ENCODE results near the gene GZMM. TPM values are rescaled to one million over a fixed set of nuclear protein-coding genes. Genes with fewer than 3 reads are reported as not detected.

The GZMM gene
- polyA plus RNA-seq, 1 of the 3 experiments (the other 2 are of a cell fraction) = not detected

DNA sequence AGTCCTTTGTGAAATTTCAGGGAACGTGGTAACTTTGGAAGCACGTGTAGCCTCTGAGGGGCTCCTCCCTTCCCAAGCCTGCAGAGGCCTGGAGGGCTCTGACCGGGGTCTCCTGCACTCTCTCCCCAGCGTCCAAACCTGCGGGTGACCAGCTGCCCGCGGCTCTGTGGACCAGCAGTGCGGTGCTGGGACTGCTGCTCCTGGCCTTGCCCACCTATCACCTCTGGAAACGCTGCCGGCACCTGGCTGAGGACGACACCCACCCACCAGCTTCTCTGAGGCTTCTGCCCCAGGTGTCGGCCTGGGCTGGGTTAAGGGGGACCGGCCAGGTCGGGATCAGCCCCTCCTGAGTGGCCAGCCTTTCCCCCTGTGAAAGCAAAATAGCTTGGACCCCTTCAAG lies 39.2 kb upstream of the GZMM start:
- DNase-seq = no peak
- Histone ChIP-seq H2AFZ (ENCODE audit: low read depth) (no peak overlapping the region), H3K27me3 (ENCODE audit: insufficient read depth) (no peaks in the 10 kb centered on the region), H3K4me3 (ENCODE audit: low read depth in 2 of 2, low read length in 1 of 2) (no peak overlapping the region), H3K9ac (no peak overlapping the region), H3K9me2 (no peaks in the 10 kb centered on the region), H3K4me2 (no peak overlapping the region), H3K9me3 (no peaks in the 10 kb centered on the region), H3K79me2 (ENCODE audit: insufficient read depth) (peaks cover 16% of the 10 kb centered on the region), H3K36me3 (replicated peaks in 1 of 2; ENCODE audit: control insufficient read depth in 1 of 2, insufficient read depth in 2 of 2, low read length in 1 of 2) (peaks cover 0 to 2% of the 10 kb centered on the region in 2 experiments), H3K4me1 (ENCODE audit: control insufficient read depth in 1 of 2, insufficient read depth in 2 of 2, low read depth in 1 of 2, low read length in 1 of 2) (peaks cover 3 to 13% of the 10 kb centered on the region in 2 experiments; a peak in 1 of 4 replicates), H3K27ac (ENCODE audit: low read depth in 2 of 2, low read length in 1 of 2) (no peak overlapping the region), H3F3A (replicated peaks; ENCODE audit: insufficient read depth) (no peaks in the 10 kb centered on the region), H4K20me1 (ENCODE audit: insufficient read depth) (no peaks in the 10 kb centered on the region)
- ChIA-PET CTCF (interaction anchor here (0.6 to 3.8 kb wide), 4 partner anchors 9 to 1290 kb away, joined by 3 to 33 read pairs (median 5); no protein-coding TSS in a partner anchor), POLR2A (no interaction called here)
- WGBS (ENCODE audit: low lambda C conversion rate) = 93% methylated on average over 7 of the region's 14 CpGs
- TF ChIP-seq EZH2phosphoT487 (IDR thresholded peaks at IDR 0.05; ENCODE audit: borderline replicate concordance, low read depth) (no peak), YY1 (IDR thresholded peaks at IDR 0.05; ENCODE audit: low read depth) (no peak), JUND (IDR thresholded peaks at IDR 0.05) (no peak), TEAD4 (IDR thresholded peaks at IDR 0.05; ENCODE audit: borderline replicate concordance, insufficient read depth) (no peak), RFX5 (IDR thresholded peaks at IDR 0.05; ENCODE audit: low read length) (no peak), NRF1 (IDR thresholded peaks at IDR 0.05; ENCODE audit: low read depth, low read length) (no peak), GABPA (IDR thresholded peaks at IDR 0.05; ENCODE audit: low read depth) (no peak), SMC3 (IDR thresholded peaks at IDR 0.05; ENCODE audit: low read depth, low read length) (no peak)
- TF ChIP-seq, protein P1, sequence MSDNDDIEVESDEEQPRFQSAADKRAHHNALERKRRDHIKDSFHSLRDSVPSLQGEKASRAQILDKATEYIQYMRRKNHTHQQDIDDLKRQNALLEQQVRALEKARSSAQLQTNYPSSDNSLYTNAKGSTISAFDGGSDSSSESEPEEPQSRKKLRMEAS (IDR thresholded peaks at IDR 0.05; ENCODE audit: low read depth) = no peak
- TF ChIP-seq, protein P2, sequence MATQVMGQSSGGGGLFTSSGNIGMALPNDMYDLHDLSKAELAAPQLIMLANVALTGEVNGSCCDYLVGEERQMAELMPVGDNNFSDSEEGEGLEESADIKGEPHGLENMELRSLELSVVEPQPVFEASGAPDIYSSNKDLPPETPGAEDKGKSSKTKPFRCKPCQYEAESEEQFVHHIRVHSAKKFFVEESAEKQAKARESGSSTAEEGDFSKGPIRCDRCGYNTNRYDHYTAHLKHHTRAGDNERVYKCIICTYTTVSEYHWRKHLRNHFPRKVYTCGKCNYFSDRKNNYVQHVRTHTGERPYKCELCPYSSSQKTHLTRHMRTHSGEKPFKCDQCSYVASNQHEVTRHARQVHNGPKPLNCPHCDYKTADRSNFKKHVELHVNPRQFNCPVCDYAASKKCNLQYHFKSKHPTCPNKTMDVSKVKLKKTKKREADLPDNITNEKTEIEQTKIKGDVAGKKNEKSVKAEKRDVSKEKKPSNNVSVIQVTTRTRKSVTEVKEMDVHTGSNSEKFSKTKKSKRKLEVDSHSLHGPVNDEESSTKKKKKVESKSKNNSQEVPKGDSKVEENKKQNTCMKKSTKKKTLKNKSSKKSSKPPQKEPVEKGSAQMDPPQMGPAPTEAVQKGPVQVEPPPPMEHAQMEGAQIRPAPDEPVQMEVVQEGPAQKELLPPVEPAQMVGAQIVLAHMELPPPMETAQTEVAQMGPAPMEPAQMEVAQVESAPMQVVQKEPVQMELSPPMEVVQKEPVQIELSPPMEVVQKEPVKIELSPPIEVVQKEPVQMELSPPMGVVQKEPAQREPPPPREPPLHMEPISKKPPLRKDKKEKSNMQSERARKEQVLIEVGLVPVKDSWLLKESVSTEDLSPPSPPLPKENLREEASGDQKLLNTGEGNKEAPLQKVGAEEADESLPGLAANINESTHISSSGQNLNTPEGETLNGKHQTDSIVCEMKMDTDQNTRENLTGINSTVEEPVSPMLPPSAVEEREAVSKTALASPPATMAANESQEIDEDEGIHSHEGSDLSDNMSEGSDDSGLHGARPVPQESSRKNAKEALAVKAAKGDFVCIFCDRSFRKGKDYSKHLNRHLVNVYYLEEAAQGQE (IDR thresholded peaks at IDR 0.05; ENCODE audit: low read depth, low read length) = no peak
- TF ChIP-seq, protein P3, sequence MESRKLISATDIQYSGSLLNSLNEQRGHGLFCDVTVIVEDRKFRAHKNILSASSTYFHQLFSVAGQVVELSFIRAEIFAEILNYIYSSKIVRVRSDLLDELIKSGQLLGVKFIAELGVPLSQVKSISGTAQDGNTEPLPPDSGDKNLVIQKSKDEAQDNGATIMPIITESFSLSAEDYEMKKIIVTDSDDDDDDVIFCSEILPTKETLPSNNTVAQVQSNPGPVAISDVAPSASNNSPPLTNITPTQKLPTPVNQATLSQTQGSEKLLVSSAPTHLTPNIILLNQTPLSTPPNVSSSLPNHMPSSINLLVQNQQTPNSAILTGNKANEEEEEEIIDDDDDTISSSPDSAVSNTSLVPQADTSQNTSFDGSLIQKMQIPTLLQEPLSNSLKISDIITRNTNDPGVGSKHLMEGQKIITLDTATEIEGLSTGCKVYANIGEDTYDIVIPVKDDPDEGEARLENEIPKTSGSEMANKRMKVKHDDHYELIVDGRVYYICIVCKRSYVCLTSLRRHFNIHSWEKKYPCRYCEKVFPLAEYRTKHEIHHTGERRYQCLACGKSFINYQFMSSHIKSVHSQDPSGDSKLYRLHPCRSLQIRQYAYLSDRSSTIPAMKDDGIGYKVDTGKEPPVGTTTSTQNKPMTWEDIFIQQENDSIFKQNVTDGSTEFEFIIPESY (IDR thresholded peaks at IDR 0.05; ENCODE audit: borderline replicate concordance, low read depth) = no peak
- TF ChIP-seq, protein P4, sequence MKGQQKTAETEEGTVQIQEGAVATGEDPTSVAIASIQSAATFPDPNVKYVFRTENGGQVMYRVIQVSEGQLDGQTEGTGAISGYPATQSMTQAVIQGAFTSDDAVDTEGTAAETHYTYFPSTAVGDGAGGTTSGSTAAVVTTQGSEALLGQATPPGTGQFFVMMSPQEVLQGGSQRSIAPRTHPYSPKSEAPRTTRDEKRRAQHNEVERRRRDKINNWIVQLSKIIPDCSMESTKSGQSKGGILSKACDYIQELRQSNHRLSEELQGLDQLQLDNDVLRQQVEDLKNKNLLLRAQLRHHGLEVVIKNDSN (IDR thresholded peaks at IDR 0.05; ENCODE audit: borderline replicate concordance, low read depth) = no peak
